Pancreas (tissue), 10 donors: Measurements from ENCODE around the gene DUOXA1. TPM values are rescaled to one million over a fixed set of nuclear protein-coding genes. Genes with fewer than 3 reads are reported as not detected.

Experiments
- ATAC-seq, 4 donors: fragments of 200-7000 bp; cut with Tn5 transposase; one replicate each; pipeline versions ENCODE4 v1.8.0 to v1.9.1; 2020; ENCODE audit warnings: mild to moderate bottlenecking in 4 of 4, moderate library complexity in 4 of 4
- DNase-seq, 6 donors: peaks; one replicate each; pipeline ENCODE4 v3.0.0-alpha.2; 2020
- FAIRE-seq: peaks from 2 replicates; lab custom pipeline; 2012; peaks lifted over from hg19 to GRCh38; lab: Jason Lieb, UNC
- H3K27ac ChIP-seq, 4 donors: fragments of 200-600 bp; sonication (generic); 1 replicate in 3 of 4; 2 replicates in 1 of 4; pipeline versions ENCODE4 v1.5.0 to v1.8.0; 2020
- H3K27me3 ChIP-seq, 4 donors: fragments of 200-600 bp; one replicate each; pipeline ENCODE4 v1.8.0; 2021
- H3K36me3 ChIP-seq, 3 donors: fragments of 200-600 bp; sonication (generic) in 1 of 3; one replicate each; pipeline versions ENCODE4 v1.5.0 to v1.8.0; 2020 to 2021
- H3K4me1 ChIP-seq, 3 donors: fragments of 200-600 bp; one replicate each; pipeline ENCODE4 v1.8.0; 2021
- H3K4me3 ChIP-seq, 4 donors: fragments of 200-600 bp; sonication (generic) in 2 of 4; one replicate each; pipeline versions ENCODE4 v1.5.0 to v1.8.0; 2020 to 2021
- H3K9me3 ChIP-seq, 4 donors: fragments of 200-600 bp; one replicate each; pipeline ENCODE4 v1.8.0; 2021
- CTCF ChIP-seq, 4 donors: fragments of 200-600 bp; sonication (generic) in 3 of 4; IDR thresholded peaks; one replicate each; pipeline versions ENCODE4 v1.5.0 to v1.8.0; 2021; ENCODE audit warnings: antibody characterized with exemption in 4 of 4
- WGBS, 2 donors: extraction: QIAGEN DNeasy Blood & Tissue Kit; methylation state at CpG; one replicate each; pipeline ENCODE4 v1.1.7; 2013; 5-methylcytosine and 5-hydroxymethylcytosine counted together
- intact Hi-C, 3 donors: fragments of 100-400 bp; cut with DNase I; formaldehyde crosslinking; loops; one replicate each; pipeline versions ENCODE4 v1.11.1 to v1.14.2; 2022
- polyA plus RNA-seq, 2 donors: library from polyadenylated mRNA; stranded (reverse); fragments of 200-250 nt; gene quantifications; one replicate each; pipeline ENCODE4 v1.2.3, GENCODE V29; 2013
- total RNA-seq, 6 donors: library from RNA; stranded (reverse); fragmentation: NEBNext Ultra II Directional in 4 of 6; extraction: Animal tissue kit (Norgen Biotek cat#: 25700) in 4 of 6; gene quantifications; one replicate each; pipeline versions ENCODE4 v1.2.1 to v1.2.4, GENCODE V29; 2021 to 2023
- donor health status: healthy with polysubstance abuse.
- donor health status: DM: no; HTN: no; CAD: no; lungs with moderate emphysema.
- donor health status: DM: no; HTN: no; CAD: no.
- donor health status: control.
- donor health status: control.
- donor health status: Bipolar disorder and iron deficiency.
- donor health status: DM: yes; HTN: yes; CAD: no.
- donor health status: DM: no; HTN: no; CAD: no.
- donor health status: DM: no; HTN: no; CAD: no.
- donor health status: DM: yes; HTN: yes; CAD: no.

The DUOXA1 gene
- total and polyA plus RNA-seq, 8 donors = 0.11 to 0.22 (median 0.17) TPM; not detected in 3

GRCh38 chr15:45143056-45143455, 13.4 kb upstream of the DUOXA1 start:
- DNase-seq (no peak), ATAC-seq (no peak), FAIRE-seq (no peak)
- TF ChIP-seq CTCF (IDR thresholded peaks at IDR 0.05) = no peak
- intact Hi-C loops = no loop called here
- H3K27ac ChIP-seq = no peak overlapping the region
- no peaks in the 10 kb centered on the region for H3K27me3 ChIP-seq
- no peak overlapping the region for H3K4me3 ChIP-seq
- H3K4me1 ChIP-seq = no peaks in the 10 kb centered on the region
- WGBS, 2 donors = 67 to 77% methylated on average over 7 of the region's 7 CpGs
- H3K9me3 ChIP-seq = no peaks in the 10 kb centered on the region
- no peaks in the 10 kb centered on the region for H3K36me3 ChIP-seq

- no peaks in the 10 kb centered on the region for H3K9me3 ChIP-seq
- H3K36me3 ChIP-seq = no peaks in the 10 kb centered on the region
- H3K4me1 ChIP-seq = no peaks in the 10 kb centered on the region
- 70 to 79% methylated on average over 5 of the region's 5 CpGs for WGBS, 2 donors
- ATAC-seq = no peak
- H3K27ac ChIP-seq = no peak overlapping the region
- intact Hi-C loops = no loop called here
- no peak for DNase-seq
- no peak for FAIRE-seq
- no peak for TF ChIP-seq CTCF (IDR thresholded peaks at IDR 0.05)
- H3K4me3 ChIP-seq = no peak overlapping the region
- no peaks in the 10 kb centered on the region for H3K27me3 ChIP-seq
Observed at GRCh38 chr15:45141386-45141785, 11.7 kb upstream of the DUOXA1 start.

- 90 to 93% methylated on average over 9 to 10 of the region's 10 CpGs for WGBS, 2 donors
- ATAC-seq (no peak), DNase-seq (no peak), FAIRE-seq (no peak)
- no peak for TF ChIP-seq CTCF (IDR thresholded peaks at IDR 0.05)
- no peaks in the 10 kb centered on the region for H3K4me1 ChIP-seq
- H3K4me3 ChIP-seq = no peak overlapping the region
- no peaks in the 10 kb centered on the region for H3K9me3 ChIP-seq
- H3K27me3 ChIP-seq = no peaks in the 10 kb centered on the region
- no peaks in the 10 kb centered on the region for H3K36me3 ChIP-seq
- intact Hi-C loops = no loop called here
- no peak overlapping the region for H3K27ac ChIP-seq
Observed at GRCh38 chr15:45140557-45141250, 11.0 kb upstream of the DUOXA1 start.

- 73 to 74% methylated on average over 6 of the region's 6 CpGs for WGBS, 2 donors
- Histone ChIP-seq H3K4me1 (no peaks in the 10 kb centered on the region), H3K27ac (no peak overlapping the region), H3K4me3 (no peak overlapping the region), H3K27me3 (no peaks in the 10 kb centered on the region), H3K9me3 (no peaks in the 10 kb centered on the region), H3K36me3 (no peaks in the 10 kb centered on the region)
- ATAC-seq (no peak), DNase-seq (no peak), FAIRE-seq (no peak)
- no peak for TF ChIP-seq CTCF (IDR thresholded peaks at IDR 0.05)
- intact Hi-C loops = no loop called here
Observed at GRCh38 chr15:45139770-45140169, 10.1 kb upstream of the DUOXA1 start.
